Astrocyte (in vitro differentiated cells and primary cell): ENCODE data around the gene C20orf204. TPM values are rescaled to one million over a fixed set of nuclear protein-coding genes. Genes with fewer than 3 reads are reported as not detected.

Experiments
- DNase-seq: peaks from one replicate; pipeline ENCODE4 v3.0.0-alpha.2; 2010; ENCODE audit warnings: low read depth
- FAIRE-seq: peaks from 2 replicates; lab custom pipeline; 2011; peaks lifted over from hg19 to GRCh38; lab: Jason Lieb, UNC
- H2AFZ ChIP-seq: 2 replicates; pipeline ENCODE4 v1.6.0; 2012; ENCODE audit warnings: low read depth, low read length, inconsistent platforms
- H3K27ac ChIP-seq: 2 replicates; pipeline ENCODE4 v1.5.1; 2011; ENCODE audit warnings: low read depth, low read length, inconsistent platforms
- H3K27me3 ChIP-seq: 2 replicates; pipeline ENCODE4 v1.6.0; 2011; ENCODE audit warnings: low read length, inconsistent platforms; ENCODE audit not compliant: insufficient read depth
- H3K36me3 ChIP-seq: 2 replicates; pipeline ENCODE4 v1.5.1; 2011; ENCODE audit warnings: low read length, inconsistent platforms; ENCODE audit not compliant: insufficient read depth
- H3K4me1 ChIP-seq: 2 replicates; pipeline ENCODE4 v1.5.1; 2011; ENCODE audit warnings: low read length, inconsistent platforms; ENCODE audit not compliant: insufficient read depth
- H3K4me2 ChIP-seq: 2 replicates; pipeline ENCODE4 v1.6.0; 2012; ENCODE audit warnings: low read length, inconsistent platforms
- H3K4me3 ChIP-seq: 2 replicates; pipeline ENCODE4 v1.5.1; 2011; ENCODE audit warnings: low read depth, mild to moderate bottlenecking, low read length, inconsistent platforms; ENCODE audit not compliant: insufficient read depth
- H3K79me2 ChIP-seq: 2 replicates; pipeline ENCODE4 v1.6.0; 2012; ENCODE audit warnings: mild to moderate bottlenecking, low read length, inconsistent platforms; ENCODE audit not compliant: insufficient read depth
- H3K9ac ChIP-seq: 2 replicates; pipeline ENCODE4 v1.6.0; 2012; ENCODE audit warnings: mild to moderate bottlenecking, low read length, inconsistent platforms
- H3K9me3 ChIP-seq: 2 replicates; pipeline ENCODE4 v1.5.1; 2012; ENCODE audit warnings: low read depth, mild to moderate bottlenecking, low read length, inconsistent platforms; ENCODE audit not compliant: insufficient read depth
- H4K20me1 ChIP-seq: 2 replicates; pipeline ENCODE4 v1.6.0; 2012; ENCODE audit warnings: low read length, inconsistent platforms; ENCODE audit not compliant: insufficient read depth
- H3K27ac Mint-ChIP-seq: one replicate; pipeline ENCODE4 v1.8.0; 2021; ENCODE audit warnings: mild to moderate bottlenecking, mixed read lengths; ENCODE audit not compliant: unreplicated experiment
- H3K27me3 Mint-ChIP-seq: one replicate; pipeline ENCODE4 v1.8.0; 2021; ENCODE audit warnings: low read depth, mixed read lengths; ENCODE audit not compliant: unreplicated experiment
- H3K36me3 Mint-ChIP-seq: one replicate; pipeline ENCODE4 v1.8.0; 2021; ENCODE audit warnings: low read depth, mixed read lengths; ENCODE audit not compliant: unreplicated experiment
- H3K4me1 Mint-ChIP-seq: one replicate; pipeline ENCODE4 v1.8.0; 2021; ENCODE audit warnings: low read depth, mixed read lengths; ENCODE audit not compliant: unreplicated experiment
- H3K4me3 Mint-ChIP-seq: one replicate; pipeline ENCODE4 v1.8.0; 2021; ENCODE audit warnings: mild to moderate bottlenecking, moderate library complexity, mixed read lengths; ENCODE audit not compliant: unreplicated experiment
- H3K9me3 Mint-ChIP-seq: one replicate; pipeline ENCODE4 v1.8.0; 2021; ENCODE audit warnings: mild to moderate bottlenecking, mixed read lengths; ENCODE audit not compliant: unreplicated experiment
- CTCF ChIP-seq: IDR thresholded peaks from 2 replicates; pipeline ENCODE4 v1.5.1; 2011; ENCODE audit warnings: low read depth, mild to moderate bottlenecking, inconsistent platforms, low read length, moderate library complexity; ENCODE audit not compliant: insufficient read depth
- EZH2 ChIP-seq: IDR thresholded peaks from 2 replicates; pipeline ENCODE4 v1.6.1; 2012; ENCODE audit warnings: mild to moderate bottlenecking, low read length, inconsistent platforms; ENCODE audit not compliant: insufficient read depth
- total RNA-seq: library from RNA; stranded (reverse); gene quantifications from 2 replicates; pipeline ENCODE4 v1.2.1, GENCODE V29; 2021

The C20orf204 gene
- total RNA-seq, 1 donor from 2014 or later = 0.75 TPM

GRCh38 chr20:64074963-64075362, 39.0 kb downstream of the C20orf204 start:
- Histone ChIP-seq H3K4me2 (no peak overlapping the region), H4K20me1 (peaks cover 12% of the 10 kb centered on the region), H3K9me3 (no peaks in the 10 kb centered on the region), H3K27me3 (no peaks in the 10 kb centered on the region), H3K4me1 (peaks cover 8% of the 10 kb centered on the region), H3K9ac (no peak overlapping the region), H3K4me3 (no peak overlapping the region), H3K79me2 (no peaks in the 10 kb centered on the region), H3K27ac (no peak overlapping the region), H2AFZ (no peak overlapping the region), H3K36me3 (no peaks in the 10 kb centered on the region)
- FAIRE-seq (no peak), DNase-seq (no peak)
- Mint-ChIP-seq H3K9me3 (no peaks in the 10 kb centered on the region), H3K27me3 (no peaks in the 10 kb centered on the region), H3K36me3 (peaks cover 3% of the 10 kb centered on the region), H3K4me1 (no peaks in the 10 kb centered on the region), H3K27ac (no peak overlapping the region), H3K4me3 (no peak overlapping the region)
- no peak for TF ChIP-seq EZH2

- Histone ChIP-seq H3K9me3 (no peaks in the 10 kb centered on the region), H3K9ac (no peak overlapping the region), H3K4me3 (no peak overlapping the region), H3K4me1 (peaks cover 8% of the 10 kb centered on the region), H3K4me2 (no peak overlapping the region), H3K27me3 (no peaks in the 10 kb centered on the region), H3K27ac (no peak overlapping the region), H3K36me3 (no peaks in the 10 kb centered on the region), H3K79me2 (no peaks in the 10 kb centered on the region), H4K20me1 (peaks cover 10% of the 10 kb centered on the region), H2AFZ (no peak overlapping the region)
- Mint-ChIP-seq H3K27ac (no peak overlapping the region), H3K4me3 (no peak overlapping the region), H3K9me3 (no peaks in the 10 kb centered on the region), H3K36me3 (no peaks in the 10 kb centered on the region), H3K4me1 (no peaks in the 10 kb centered on the region), H3K27me3 (no peaks in the 10 kb centered on the region)
- TF ChIP-seq CTCF = no peak
- no peak for TF ChIP-seq EZH2
- FAIRE-seq (no peak), DNase-seq (no peak)
Measured at GRCh38 chr20:64075556-64075955, 39.6 kb downstream of the C20orf204 start.

- H3K27ac Mint-ChIP-seq = no peak overlapping the region
- Histone ChIP-seq H2AFZ (no peak overlapping the region), H3K9ac (no peak overlapping the region), H3K4me3 (no peak overlapping the region), H3K36me3 (no peaks in the 10 kb centered on the region), H4K20me1 (peaks cover 10% of the 10 kb centered on the region), H3K27ac (no peak overlapping the region), H3K9me3 (no peaks in the 10 kb centered on the region), H3K4me2 (no peak overlapping the region), H3K4me1 (peaks cover 8% of the 10 kb centered on the region), H3K79me2 (no peaks in the 10 kb centered on the region), H3K27me3 (no peaks in the 10 kb centered on the region)
- FAIRE-seq (no peak), DNase-seq (no peak)
- H3K4me3 Mint-ChIP-seq = no peak overlapping the region
- no peaks in the 10 kb centered on the region for H3K27me3 Mint-ChIP-seq
- no peaks in the 10 kb centered on the region for H3K36me3 Mint-ChIP-seq
- no peaks in the 10 kb centered on the region for H3K4me1 Mint-ChIP-seq
- TF ChIP-seq CTCF (no peak), EZH2 (no peak)
- no peaks in the 10 kb centered on the region for H3K9me3 Mint-ChIP-seq
Measured at GRCh38 chr20:64076061-64076997, 40.3 kb downstream of the C20orf204 start.
